GM12878 (cell line): ENCODE measurements around the gene MRNIP. TPM values are rescaled to one million over a fixed set of nuclear protein-coding genes. Genes with fewer than 3 reads are reported as not detected.
A peak's percentile ranks its signal among the peaks of the same experiment; 100 is the strongest.

Source experiments
- ATAC-seq: fragments of 200-7000 bp; cut with Tn5 transposase; 3 replicates; pipeline ENCODE4 v1.9.1; 2020; ENCODE audit warnings: mild to moderate bottlenecking, moderate library complexity
- BruUV-seq: library from RNA; stranded (reverse); fragments of 400-500 nt; replicated peaks from 2 replicates; lab custom pipeline; 2021; lab: Mats Ljungman, UMichigan
- CTCF ChIA-PET: fragments of 300-600 bp; sonication (Branson Sonifier 250); formaldehyde crosslinking; extraction: SDS; loops from one replicate; lab custom pipeline; 2021; ENCODE audit warnings: inconsistent platforms; lab: Yijun Ruan, JAX
- POLR2A ChIA-PET: fragments of 350-600 bp; formaldehyde crosslinking; extraction: SDS; loops from one replicate; lab custom pipeline; 2021; ENCODE audit warnings: inconsistent platforms; lab: Charles Lee
- RAD21 ChIA-PET: fragments of 300-600 bp; sonication (Branson Sonifier 250); formaldehyde crosslinking; loops from one replicate; lab custom pipeline; 2023; ENCODE audit warnings: antibody characterized with exemption; ENCODE audit not compliant: unreplicated experiment; lab: Charles Lee
- SMC1A ChIA-PET: fragments of 300-600 bp; sonication (Branson Sonifier 250); formaldehyde crosslinking; loops from one replicate; lab custom pipeline; 2023; ENCODE audit not compliant: unreplicated experiment, uncharacterized antibody; lab: Charles Lee
- DNase-seq: peaks from one replicate; pipeline ENCODE4 v3.0.0-alpha.2; 2011; ENCODE audit warnings: low read depth, low spot score
- FAIRE-seq: peaks from 3 replicates; lab custom pipeline; 2011; peaks lifted over from hg19 to GRCh38; lab: Jason Lieb, UNC
- H2AFZ ChIP-seq: 2 replicates; pipeline ENCODE4 v1.6.0; 2011; ENCODE audit warnings: low read depth, low read length, control low read depth; ENCODE audit not compliant: control insufficient read depth
- H3K27ac ChIP-seq: 2 replicates; pipeline ENCODE4 v1.5.1; 2011; ENCODE audit warnings: control low read depth; ENCODE audit not compliant: control insufficient read depth, insufficient read depth
- H3K27me3 ChIP-seq, 2 experiments: replicated peaks in 1 of 2; 2 replicates each; pipeline versions ENCODE4 v1.6.0 to v1.6.1; 2011; ENCODE audit warnings: low read length in 1 of 2; ENCODE audit not compliant: control insufficient read depth in 2 of 2, insufficient read depth in 2 of 2
- H3K36me3 ChIP-seq, 2 experiments: 2 replicates each; pipeline ENCODE4 v1.5.1; 2011; ENCODE audit warnings: low read length in 1 of 2; ENCODE audit not compliant: control insufficient read depth in 2 of 2, insufficient read depth in 2 of 2
- H3K4me1 ChIP-seq: 2 replicates; pipeline ENCODE4 v1.6.1; 2011; ENCODE audit warnings: mild to moderate bottlenecking, low read length, moderate library complexity, mixed read lengths; ENCODE audit not compliant: control insufficient read depth, insufficient read depth
- H3K4me2 ChIP-seq: 2 replicates; pipeline ENCODE4 v1.6.0; 2011; ENCODE audit warnings: control low read depth; ENCODE audit not compliant: control insufficient read depth, insufficient read depth
- H3K4me3 ChIP-seq: fragments of 200-600 bp; sonication (generic); 2 replicates; pipeline ENCODE4 v1.5.1; 2016
- H3K79me2 ChIP-seq: 2 replicates; pipeline ENCODE4 v1.6.0; 2011; ENCODE audit warnings: low read length; ENCODE audit not compliant: control insufficient read depth, insufficient read depth
- H3K9ac ChIP-seq: 2 replicates; pipeline ENCODE4 v1.8.0; 2011; ENCODE audit warnings: low read length, control low read depth, mixed read lengths; ENCODE audit not compliant: control insufficient read depth, insufficient read depth
- H3K9me3 ChIP-seq: replicated peaks from 3 replicates; pipeline ENCODE4 v1.5.1; 2011; ENCODE audit warnings: mild to moderate bottlenecking, low read length; ENCODE audit not compliant: control insufficient read depth, insufficient read depth
- H4K20me1 ChIP-seq: 2 replicates; pipeline ENCODE4 v1.6.0; 2011; ENCODE audit not compliant: control insufficient read depth, insufficient read depth
- BCL11A ChIP-seq: IDR thresholded peaks from 2 replicates; pipeline ENCODE4 v1.6.1; 2011; ENCODE audit warnings: low read depth, low read length
- BHLHE40 ChIP-seq, 2 experiments: fragments of 450-650 bp in 1 of 2; IDR thresholded peaks; 2 replicates each; pipeline ENCODE4 v1.6.1; 2011 to 2017; ENCODE audit warnings: low read depth in 2 of 2, borderline replicate concordance in 1 of 2, improper control_type of control experiment in 1 of 2, low read length in 1 of 2, mild to moderate bottlenecking in 1 of 2
- DPF2 ChIP-seq: fragments of 450-650 bp; IDR thresholded peaks from 2 replicates; pipeline ENCODE4 v1.6.1; 2017; ENCODE audit warnings: mild to moderate bottlenecking
- FOS ChIP-seq: IDR thresholded peaks from 3 replicates; pipeline ENCODE4 v1.6.1; 2011; ENCODE audit warnings: borderline replicate concordance; ENCODE audit not compliant: insufficient read length; ENCODE audit errors: extremely low read depth
- IKZF2 ChIP-seq, 2 experiments: fragments of 450-650 bp; IDR thresholded peaks; 2 replicates each; pipeline ENCODE4 v1.6.1; 2017; ENCODE audit warnings: mild to moderate bottlenecking in 2 of 2, moderate library complexity in 2 of 2
- NBN ChIP-seq: fragments of 450-650 bp; IDR thresholded peaks from 2 replicates; pipeline ENCODE4 v1.6.1; 2016
- NR2F1 ChIP-seq: fragments of 450-650 bp; conservative IDR thresholded peaks from 2 replicates; pipeline ENCODE4 v1.6.1; 2017; ENCODE audit warnings: mild to moderate bottlenecking
- WGBS: methylation state at CpG from one replicate; pipeline ENCODE4 v1.1.6; 2016; ENCODE audit warnings: low lambda C conversion rate; ENCODE audit not compliant: insufficient replicate concordance, insufficient coverage; ENCODE audit errors: missing lambda C conversion rate; 5-methylcytosine and 5-hydroxymethylcytosine counted together
- in situ Hi-C: fragments of 300-500 bp; cut with MboI; formaldehyde crosslinking; loops from 9 replicates; pipeline ENCODE4 v1.14.3; 2018; ENCODE audit warnings: mixed read lengths
- intact Hi-C: fragments of 100-400 bp; cut with micrococcal nuclease; formaldehyde crosslinking; loops from one replicate; pipeline ENCODE4 v1.14.2; 2022; ENCODE audit not compliant: unreplicated experiment
- polyA plus RNA-seq, 11 experiments: library from polyadenylated mRNA; depleted of rRNA in 4 of 11; unstranded in 6 of 11; stranded (reverse) in 5 of 11; fragments of >200 nt; fragmentation: Nextera tagmentation in 4 of 11; fragmentation: Illumina TruSeq in 1 of 11; extraction: Ambion mirVana in 4 of 11; extraction: Trizol in 1 of 11; gene quantifications; 1 replicate in 1 of 11; 2 replicates in 10 of 11; pipeline versions ENCODE4 v1.2.1 to v1.2.3, GENCODE V29; 2011 to 2016; ENCODE audit warnings: inconsistent platforms in 2 of 11, missing spikeins in 2 of 11, low read depth in 1 of 11
- total RNA-seq, 4 experiments: library from RNA; depleted of rRNA in 3 of 4; stranded (reverse); fragments of >200 nt in 3 of 4; fragmentation: Illumina TruSeq in 1 of 4; extraction: Trizol in 1 of 4; gene quantifications; 2 replicates each; pipeline versions ENCODE4 v1.2.1 to v1.2.3, GENCODE V29; 2013 to 2021
- TF ChIP-seq, protein P1 (sequence below): IDR thresholded peaks from 2 replicates; pipeline ENCODE4 v1.6.1; 2012; ENCODE audit warnings: low read depth, low read length, improper control_type of control experiment
- TF ChIP-seq, protein P2 (sequence below): fragments of 450-650 bp; formaldehyde crosslinking; IDR thresholded peaks from 2 replicates; pipeline ENCODE4 v1.4.0; 2020; ENCODE audit warnings: mild to moderate bottlenecking, moderate library complexity

The MRNIP gene
- total and polyA plus RNA-seq, 10 of the 15 experiments (the other 5 are each of a cell fraction or from before 2014, with no cell fraction given): 2.4 to 30.4 (median 13.1) TPM

DNA sequence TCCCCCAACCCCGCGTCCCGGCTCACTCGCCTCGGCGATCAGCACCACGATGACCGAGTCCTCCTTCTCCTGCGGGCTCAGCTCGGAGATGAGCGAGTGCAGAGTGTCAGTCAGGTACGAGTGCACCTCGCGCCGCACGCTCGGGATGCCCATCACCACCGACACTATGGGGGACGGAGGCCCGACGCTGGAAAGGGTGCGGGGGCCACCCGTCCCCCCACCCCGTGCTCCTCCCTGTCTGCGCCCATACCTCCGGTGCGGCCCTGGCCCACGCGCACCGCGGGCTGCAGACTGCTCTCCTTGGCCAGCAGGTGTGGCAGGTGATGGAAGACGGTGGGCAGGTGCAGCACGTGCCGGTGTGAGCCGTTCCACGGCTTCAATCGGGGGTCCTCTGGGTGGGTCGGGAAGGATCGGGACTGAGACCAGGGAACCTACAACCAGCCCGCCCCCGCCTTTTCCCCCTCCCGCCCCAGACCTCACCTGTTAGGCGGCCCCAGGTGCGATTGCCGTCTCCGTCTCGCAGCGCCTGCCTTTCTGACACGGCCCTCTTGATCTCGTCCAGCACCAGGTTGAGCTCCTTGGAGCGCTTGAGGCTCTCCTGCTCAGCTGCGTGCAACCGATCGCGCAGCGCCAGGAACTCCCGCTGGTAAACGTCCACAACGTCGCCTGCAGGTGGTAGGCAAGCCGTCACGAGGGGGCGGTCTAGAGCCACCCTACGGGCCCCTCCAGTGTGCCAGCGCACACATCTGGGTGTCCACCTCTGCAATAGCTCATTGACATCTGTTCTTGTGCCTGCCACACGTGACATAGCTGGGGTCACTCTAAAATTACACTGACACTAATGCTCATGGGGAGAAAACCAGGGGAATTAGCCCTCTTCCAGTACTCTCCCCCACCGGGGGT, 57.1 kb downstream of the MRNIP start (continued):
- TF ChIP-seq BHLHE40 (IDR thresholded peaks at IDR 0.05; ENCODE audit: borderline replicate concordance in 1 of 2, low read depth in 2 of 2, low read length in 1 of 2): peak; percentile 69 to 82; a peak in 3 of 4 replicates

DNA sequence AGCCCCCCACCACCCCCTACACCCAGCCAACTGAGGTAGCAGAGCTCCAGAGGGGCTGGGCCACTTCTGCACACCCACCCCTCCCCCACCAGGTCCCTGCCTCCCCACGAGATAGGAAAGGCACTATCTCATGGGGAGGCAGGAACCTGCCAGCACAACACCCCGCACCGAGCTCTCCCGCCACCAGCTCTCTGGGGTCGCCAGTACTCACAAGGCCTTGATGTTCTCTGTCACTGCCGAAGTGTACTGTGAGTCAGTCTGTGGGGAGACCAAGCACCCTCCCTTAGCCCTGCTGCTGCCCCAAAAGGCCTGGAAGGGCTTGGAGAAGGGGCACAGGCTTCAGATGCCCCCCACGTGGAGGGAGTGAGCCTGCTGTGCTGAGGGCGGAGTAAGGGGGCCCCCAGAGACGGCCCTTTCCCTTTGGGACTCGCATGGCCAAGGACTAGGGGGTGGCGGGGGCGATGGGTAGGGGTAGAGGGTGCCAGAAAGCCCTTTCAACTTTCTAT, 57.9 kb downstream of the MRNIP start:
- Histone ChIP-seq H3K27ac (no peak overlapping the region), H3K9ac (no peak overlapping the region), H3K4me1 (peaks cover 16% of the 10 kb centered on the region), H3K27me3 (no peaks in the 10 kb centered on the region), H3K36me3 (peaks cover 0 to 13% of the 10 kb centered on the region in 2 experiments; a peak in 2 of 4 replicates), H3K9me3 (no peaks in the 10 kb centered on the region), H3K79me2 (peaks cover 22% of the 10 kb centered on the region), H3K4me2 (no peak overlapping the region), H4K20me1 (no peaks in the 10 kb centered on the region), H3K4me3 (no peak overlapping the region), H2AFZ (no peak overlapping the region)
- ChIA-PET CTCF (interaction anchor here (1.0 to 3.2 kb wide), 5 partner anchors 20 to 108 kb away, joined by 3 to 19 read pairs (median 9); partner anchors contain the start of genes MRNIP and SQSTM1), SMC1A (no interaction called here), POLR2A (no interaction called here), RAD21 (no interaction called here)
- intact Hi-C loops: loop anchor here (2.0 kb wide), 1 partner anchor 290 kb away; no protein-coding TSS in a partner anchor
- in situ Hi-C loops: loop anchor here (5.0 to 25.0 kb wide), 2 partner anchors 112 to 1012 kb away; partner anchors contain the start of gene MGAT1
- DNase-seq (no peak), ATAC-seq (no peak), FAIRE-seq (no peak)
- 78% methylated on average over 10 of the region's 12 CpGs for WGBS
- TF ChIP-seq BCL11A (no peak), IKZF2 (IDR thresholded peaks at IDR 0.05) (no peak), DPF2 (no peak), FOS (no peak), NR2F1 (no peak), NBN (no peak)
- TF ChIP-seq, protein P1, sequence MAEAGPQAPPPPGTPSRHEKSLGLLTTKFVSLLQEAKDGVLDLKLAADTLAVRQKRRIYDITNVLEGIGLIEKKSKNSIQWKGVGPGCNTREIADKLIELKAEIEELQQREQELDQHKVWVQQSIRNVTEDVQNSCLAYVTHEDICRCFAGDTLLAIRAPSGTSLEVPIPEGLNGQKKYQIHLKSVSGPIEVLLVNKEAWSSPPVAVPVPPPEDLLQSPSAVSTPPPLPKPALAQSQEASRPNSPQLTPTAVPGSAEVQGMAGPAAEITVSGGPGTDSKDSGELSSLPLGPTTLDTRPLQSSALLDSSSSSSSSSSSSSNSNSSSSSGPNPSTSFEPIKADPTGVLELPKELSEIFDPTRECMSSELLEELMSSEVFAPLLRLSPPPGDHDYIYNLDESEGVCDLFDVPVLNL: no peak
- TF ChIP-seq, protein P2, sequence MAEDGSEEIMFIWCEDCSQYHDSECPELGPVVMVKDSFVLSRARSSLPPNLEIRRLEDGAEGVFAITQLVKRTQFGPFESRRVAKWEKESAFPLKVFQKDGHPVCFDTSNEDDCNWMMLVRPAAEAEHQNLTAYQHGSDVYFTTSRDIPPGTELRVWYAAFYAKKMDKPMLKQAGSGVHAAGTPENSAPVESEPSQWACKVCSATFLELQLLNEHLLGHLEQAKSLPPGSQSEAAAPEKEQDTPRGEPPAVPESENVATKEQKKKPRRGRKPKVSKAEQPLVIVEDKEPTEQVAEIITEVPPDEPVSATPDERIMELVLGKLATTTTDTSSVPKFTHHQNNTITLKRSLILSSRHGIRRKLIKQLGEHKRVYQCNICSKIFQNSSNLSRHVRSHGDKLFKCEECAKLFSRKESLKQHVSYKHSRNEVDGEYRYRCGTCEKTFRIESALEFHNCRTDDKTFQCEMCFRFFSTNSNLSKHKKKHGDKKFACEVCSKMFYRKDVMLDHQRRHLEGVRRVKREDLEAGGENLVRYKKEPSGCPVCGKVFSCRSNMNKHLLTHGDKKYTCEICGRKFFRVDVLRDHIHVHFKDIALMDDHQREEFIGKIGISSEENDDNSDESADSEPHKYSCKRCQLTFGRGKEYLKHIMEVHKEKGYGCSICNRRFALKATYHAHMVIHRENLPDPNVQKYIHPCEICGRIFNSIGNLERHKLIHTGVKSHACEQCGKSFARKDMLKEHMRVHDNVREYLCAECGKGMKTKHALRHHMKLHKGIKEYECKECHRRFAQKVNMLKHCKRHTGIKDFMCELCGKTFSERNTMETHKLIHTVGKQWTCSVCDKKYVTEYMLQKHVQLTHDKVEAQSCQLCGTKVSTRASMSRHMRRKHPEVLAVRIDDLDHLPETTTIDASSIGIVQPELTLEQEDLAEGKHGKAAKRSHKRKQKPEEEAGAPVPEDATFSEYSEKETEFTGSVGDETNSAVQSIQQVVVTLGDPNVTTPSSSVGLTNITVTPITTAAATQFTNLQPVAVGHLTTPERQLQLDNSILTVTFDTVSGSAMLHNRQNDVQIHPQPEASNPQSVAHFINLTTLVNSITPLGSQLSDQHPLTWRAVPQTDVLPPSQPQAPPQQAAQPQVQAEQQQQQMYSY (CRISPR knock-in tag): no peak
- BruUV-seq: no TSS peak
